K562 (cell line): ENCODE results near the gene OBSL1. TPM values are rescaled to one million over a fixed set of nuclear protein-coding genes. Genes with fewer than 3 reads are reported as not detected.

ENCODE experiments used
- DIDO1 ChIP-seq: fragments of 450-650 bp; IDR thresholded peaks from 2 replicates; pipeline ENCODE4 v1.6.1; 2016; ENCODE audit warnings: low read depth, missing biosample characterization, missing genetic modification characterization
- EGR1 ChIP-seq: fragments of 450-650 bp; conservative IDR thresholded peaks from 2 replicates; pipeline ENCODE4 v1.6.1; 2017; ENCODE audit warnings: mild to moderate bottlenecking
- FOXA1 ChIP-seq: fragments of 450-650 bp; IDR thresholded peaks from 2 replicates; pipeline ENCODE4 v1.6.1; 2016; ENCODE audit warnings: mild to moderate bottlenecking, borderline replicate concordance
- FOXK2 ChIP-seq, 2 experiments: fragments of 450-650 bp; IDR thresholded peaks in 1 of 2; conservative IDR thresholded peaks in 1 of 2; 2 replicates each; pipeline ENCODE4 v1.6.1; 2016; ENCODE audit warnings: low read depth in 2 of 2, mild to moderate bottlenecking in 1 of 2
- GATAD2B ChIP-seq: fragments of 450-650 bp; IDR thresholded peaks from 2 replicates; pipeline ENCODE4 v1.6.1; 2017; ENCODE audit warnings: mild to moderate bottlenecking, borderline replicate concordance
- JUND ChIP-seq, 2 experiments: IDR thresholded peaks; 2 replicates in 1 of 2; 3 replicates in 1 of 2; pipeline ENCODE4 v1.6.1; 2011; ENCODE audit warnings: borderline replicate concordance in 2 of 2, low read depth in 2 of 2, low read length in 2 of 2, improper control_type of control experiment in 1 of 2, missing biosample characterization in 1 of 2, missing genetic modification characterization in 1 of 2, missing genetic modification reagents in 1 of 2
- MCM7 ChIP-seq, 2 experiments: fragments of 450-650 bp; IDR thresholded peaks; 2 replicates each; pipeline ENCODE4 v1.6.1; 2016 to 2018
- PBX2 ChIP-seq, 2 experiments: IDR thresholded peaks in 1 of 2; conservative IDR thresholded peaks in 1 of 2; 2 replicates each; pipeline ENCODE4 v1.6.1; 2016; ENCODE audit warnings: low read depth in 2 of 2, mild to moderate bottlenecking in 1 of 2, missing compliant biosample characterization in 1 of 2, missing genetic modification characterization in 1 of 2, moderate library complexity in 1 of 2
- POLR3G ChIP-seq: IDR thresholded peaks from 2 replicates; pipeline ENCODE4 v1.6.1; 2011; ENCODE audit not compliant: insufficient read length, insufficient replicate concordance; ENCODE audit errors: extremely low read depth
- SRSF7 ChIP-seq: fragments of 200-400 bp; formaldehyde crosslinking; optimal IDR thresholded peaks from 2 replicates; pipeline ENCODE3; 2017; ENCODE audit warnings: mild to moderate bottlenecking, low read depth, low read length
- TCF7L2 ChIP-seq: fragments of 150-350 bp; IDR thresholded peaks from 2 replicates; pipeline ENCODE4 v1.6.1; 2016; ENCODE audit warnings: low read depth, mild to moderate bottlenecking, low read length, moderate library complexity
- ZNF668 ChIP-seq: fragments of 250-450 bp; sonication (Bioruptor Pico); IDR thresholded peaks from 2 replicates; pipeline ENCODE4 v1.8.0; 2022; ENCODE audit warnings: mild to moderate bottlenecking, inconsistent platforms
- polyA plus RNA-seq, 8 experiments: library from polyadenylated mRNA; depleted of rRNA in 4 of 8; stranded (reverse) in 5 of 8; unstranded in 3 of 8; fragments of >200 nt; fragmentation: Nextera tagmentation in 2 of 8; fragmentation: Illumina TruSeq in 1 of 8; extraction: Ambion mirVana in 2 of 8; extraction: Trizol in 1 of 8; gene quantifications; 2 replicates each; pipeline versions ENCODE4 v1.2.1 to v1.2.3, GENCODE V29; 2011 to 2014; ENCODE audit warnings: inconsistent platforms in 1 of 8, missing spikeins in 1 of 8
- total RNA-seq, 7 experiments: library from RNA; depleted of rRNA in 6 of 7; stranded (reverse); fragments of >200 nt in 6 of 7; fragmentation: Illumina TruSeq in 2 of 7; extraction: Trizol in 2 of 7; gene quantifications; 2 replicates each; pipeline versions ENCODE4 v1.2.1 to v1.2.3, GENCODE V29; 2011 to 2021; ENCODE audit warnings: low replicate concordance in 1 of 7
- TF ChIP-seq, protein P1 (sequence below): fragments of 250-450 bp; sonication (Bioruptor Pico); IDR thresholded peaks from 2 replicates; pipeline ENCODE4 v1.5.0; 2021

Gene OBSL1
- total and polyA plus RNA-seq, 9 of the 15 experiments (the other 6 are each of a cell fraction or from before 2014, with no cell fraction given), result 1.2 to 26.6 (median 8.6) TPM

DNA sequence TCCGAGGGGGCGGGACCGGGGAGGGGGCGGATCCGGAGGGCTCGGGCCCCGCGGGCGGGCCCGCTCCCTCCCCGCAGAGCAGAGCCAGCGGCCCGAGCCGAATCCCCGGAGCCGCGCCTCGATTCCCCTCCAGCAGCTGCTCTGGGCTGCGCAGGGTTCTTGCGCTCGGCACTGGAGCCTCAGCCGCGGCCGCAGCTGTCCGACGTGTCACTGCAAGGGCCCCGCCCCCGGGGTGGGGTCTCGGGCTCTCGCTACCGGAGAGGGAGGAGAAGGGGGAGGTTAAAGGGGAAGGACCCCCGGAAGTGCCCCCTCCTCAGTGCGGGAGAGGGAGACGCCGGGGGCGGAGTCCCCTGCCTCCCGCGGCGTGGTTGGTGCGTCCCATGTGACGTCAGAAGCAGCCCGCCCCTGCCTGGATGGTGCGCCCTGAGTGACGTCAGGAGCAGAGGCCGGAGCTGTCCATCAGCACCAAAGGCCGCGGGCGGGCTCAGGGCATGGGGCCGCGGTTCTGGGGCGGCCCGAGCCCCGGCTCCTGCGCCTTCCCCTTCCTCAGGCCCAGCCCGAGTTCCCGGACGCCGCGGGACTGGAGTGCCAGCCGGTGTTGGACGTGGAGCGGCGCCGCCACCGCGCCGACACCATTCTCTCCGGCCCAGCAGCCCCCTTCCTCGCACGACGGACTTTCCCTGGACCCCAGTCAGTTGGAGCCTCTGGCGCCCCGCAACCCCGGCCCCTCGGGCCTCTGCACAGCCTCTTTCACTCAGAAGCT is 27.6 kb downstream of the OBSL1 start, which contains the start of the genes CHPF and TMEM198 (continued):
- peak in 1 of 2 experiments; percentile 77; a peak in 2 of 4 replicates for TF ChIP-seq FOXK2 (conservative IDR thresholded peaks at IDR 0.05 in 1 of 2, IDR thresholded peaks at IDR 0.05 in 1 of 2; ENCODE audit: low read depth in 2 of 2)
- no peak for TF ChIP-seq FOXA1
- TF ChIP-seq POLR3G, result no peak
- no peak for TF ChIP-seq MCM7 (IDR thresholded peaks at IDR 0.05)
- TF ChIP-seq ZNF668 (CRISPR knock-in tag), result no peak
- TF ChIP-seq SRSF7, result no peak
- peak; percentile 62 for TF ChIP-seq PBX2 (CRISPR knock-in tag; IDR thresholded peaks at IDR 0.05; ENCODE audit: low read depth)
- no peak for TF ChIP-seq PBX2 (tag; conservative IDR thresholded peaks at IDR 0.05; ENCODE audit: low read depth)
- peak; percentile 91 for TF ChIP-seq JUND (IDR thresholded peaks at IDR 0.05; ENCODE audit: borderline replicate concordance, low read depth, low read length)
- TF ChIP-seq JUND (tag; IDR thresholded peaks at IDR 0.05; ENCODE audit: borderline replicate concordance, low read depth, low read length), result peak; percentile 76; the same call in 1 of the 3 replicates
- TF ChIP-seq TCF7L2, result peak; percentile 68
- no peak for TF ChIP-seq DIDO1 (tag)
- no peak for TF ChIP-seq GATAD2B
- TF ChIP-seq, protein P1, sequence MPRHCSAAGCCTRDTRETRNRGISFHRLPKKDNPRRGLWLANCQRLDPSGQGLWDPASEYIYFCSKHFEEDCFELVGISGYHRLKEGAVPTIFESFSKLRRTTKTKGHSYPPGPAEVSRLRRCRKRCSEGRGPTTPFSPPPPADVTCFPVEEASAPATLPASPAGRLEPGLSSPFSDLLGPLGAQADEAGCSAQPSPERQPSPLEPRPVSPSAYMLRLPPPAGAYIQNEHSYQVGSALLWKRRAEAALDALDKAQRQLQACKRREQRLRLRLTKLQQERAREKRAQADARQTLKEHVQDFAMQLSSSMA (CRISPR knock-in tag), result no peak
- peak; percentile 53 for TF ChIP-seq EGR1
